IPS-NIHi7 (cell line): ENCODE results near the gene IL17RD.

Experiments
- DNase-seq: peaks from one replicate; pipeline ENCODE4 v3.0.0; 2012; ENCODE audit warnings: mixed read lengths; ENCODE audit errors: extremely low spot score

IL17RD gene

DNA sequence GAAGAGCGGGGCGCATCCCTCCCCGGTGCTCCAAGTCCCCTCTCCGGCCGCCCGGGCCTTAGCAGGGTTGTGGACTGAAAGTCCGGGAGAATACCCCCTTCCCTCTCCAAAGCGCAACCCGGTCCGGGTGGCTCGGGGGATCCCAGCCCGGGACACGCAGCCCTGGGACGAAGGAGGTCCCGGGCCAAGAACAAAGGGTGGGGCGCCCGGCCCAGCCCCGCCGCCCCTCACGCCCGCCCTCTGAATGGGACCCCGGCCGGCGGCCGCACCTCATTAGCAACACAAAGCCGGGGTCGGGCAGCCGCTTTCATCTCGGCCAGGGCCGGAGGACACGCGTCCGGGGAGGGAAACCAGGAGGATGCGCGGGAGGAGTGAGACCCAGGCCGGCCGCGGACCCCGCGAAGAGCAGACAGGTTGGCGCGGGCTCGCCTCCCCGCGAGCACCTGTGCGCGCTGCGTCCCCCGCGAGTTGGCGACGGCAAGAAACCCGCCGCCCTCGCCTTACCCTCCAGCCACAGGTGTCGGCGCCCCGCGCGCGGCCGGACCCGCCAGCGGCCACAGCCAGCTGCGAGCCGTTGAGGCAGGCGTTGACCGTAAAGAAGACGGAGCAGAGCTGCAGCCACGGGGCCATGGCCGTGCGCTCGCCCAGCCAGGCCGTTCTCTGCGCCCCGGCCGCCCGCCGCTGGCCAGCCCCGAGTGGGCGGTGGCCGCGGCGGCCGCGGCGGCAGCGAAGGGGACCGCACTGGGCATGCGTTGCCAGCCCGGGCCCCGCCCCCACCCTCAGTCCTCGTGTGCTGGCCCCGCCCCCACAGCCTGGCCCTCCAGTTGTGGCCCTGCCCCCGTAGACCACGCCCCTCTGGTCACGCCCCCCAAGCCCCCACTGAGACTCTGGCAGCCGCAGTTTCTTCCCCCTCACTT is at the start of gene IL17RD:
IL17RD (minus strand) TSS at position 697 of the 917 bp plus-strand sequence; CDS start at position 630, 67 bp downstream.
- peak; percentile 91 for DNase-seq

DNA sequence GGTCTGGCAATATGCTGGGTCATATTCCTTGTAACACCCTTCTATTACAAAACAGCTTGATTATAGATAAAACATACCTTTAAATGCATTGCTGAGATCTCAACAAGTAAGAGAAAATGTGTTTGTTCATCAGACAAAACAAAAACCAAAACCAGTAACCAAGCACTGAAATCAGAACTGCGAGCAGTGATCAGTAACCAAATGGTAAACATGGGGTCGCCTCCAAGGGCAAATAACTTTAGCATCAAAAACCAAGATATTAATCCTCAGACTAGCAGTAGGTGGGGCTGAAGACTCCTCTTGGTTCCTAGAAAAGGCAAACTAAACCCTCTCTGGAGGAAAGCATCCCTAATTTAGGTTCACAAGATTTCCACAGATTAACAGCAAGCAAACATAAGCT is 41.3 kb upstream of the IL17RD start:
- DNase-seq, result no peak

DNA sequence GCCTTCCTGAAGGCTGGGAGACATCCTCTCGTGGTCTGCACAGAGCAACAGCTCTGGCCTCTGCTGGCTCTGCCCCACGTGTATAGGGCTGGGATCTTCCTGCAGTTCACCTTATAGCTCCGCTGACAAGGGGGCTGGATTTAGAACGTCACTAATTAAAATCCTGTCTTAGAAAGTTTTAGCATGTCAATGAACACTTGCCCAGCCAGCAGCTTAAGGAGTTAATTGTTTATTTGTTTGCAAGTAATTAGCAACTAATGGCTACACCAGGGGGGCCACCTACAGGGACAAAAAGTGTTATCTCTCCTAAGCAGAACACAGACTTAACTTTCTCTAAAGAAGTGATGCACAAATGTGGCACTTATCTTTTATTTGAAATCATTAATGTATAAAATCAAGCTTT is 34.7 kb upstream of the IL17RD start, which contains the start of gene HESX1:
HESX1 (minus strand) TSS at position 84 of the 403 bp plus-strand sequence; CDS start at position 24, 60 bp downstream.
- DNase-seq, result peak; percentile 80

DNA sequence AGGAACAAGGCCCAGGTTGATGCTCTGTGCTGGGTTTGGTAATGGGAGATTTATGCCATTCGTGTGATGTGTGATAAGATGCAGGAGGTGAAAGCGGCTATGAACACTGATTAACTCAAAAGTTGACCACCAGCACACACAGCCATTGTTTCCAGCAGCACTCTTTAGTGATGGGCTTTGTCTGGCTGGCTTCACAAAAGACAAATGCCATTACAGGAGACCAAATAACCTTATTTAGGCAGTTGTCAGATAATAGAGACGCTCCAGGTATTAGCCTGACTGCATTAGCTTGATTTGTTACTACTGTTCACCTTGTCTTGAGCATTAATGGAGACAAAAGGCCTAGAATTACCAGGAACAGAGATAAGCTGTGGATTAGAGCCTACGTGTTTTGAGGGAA is 29.5 kb upstream of the IL17RD start:
- DNase-seq, result no peak

DNA sequence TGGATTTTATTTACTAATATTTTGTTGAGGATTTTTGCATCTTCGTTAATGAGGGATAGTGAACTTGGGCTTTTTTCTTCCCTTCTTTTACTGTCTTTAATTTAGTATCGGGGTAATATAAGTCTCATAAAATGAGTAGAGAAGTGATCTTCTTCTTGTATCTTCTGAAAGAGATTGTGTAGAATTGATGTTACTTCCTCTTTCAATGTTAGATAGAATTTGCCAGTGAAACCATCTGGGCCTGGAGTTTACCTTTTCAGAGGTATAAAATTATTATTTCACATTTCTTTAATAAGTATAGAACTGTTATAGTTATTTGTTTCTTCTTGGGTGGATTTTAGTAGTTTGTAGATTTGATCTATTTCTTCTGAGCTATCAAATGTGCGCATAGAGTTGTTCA is 26.9 kb upstream of the IL17RD start:
- DNase-seq, result no peak

DNA sequence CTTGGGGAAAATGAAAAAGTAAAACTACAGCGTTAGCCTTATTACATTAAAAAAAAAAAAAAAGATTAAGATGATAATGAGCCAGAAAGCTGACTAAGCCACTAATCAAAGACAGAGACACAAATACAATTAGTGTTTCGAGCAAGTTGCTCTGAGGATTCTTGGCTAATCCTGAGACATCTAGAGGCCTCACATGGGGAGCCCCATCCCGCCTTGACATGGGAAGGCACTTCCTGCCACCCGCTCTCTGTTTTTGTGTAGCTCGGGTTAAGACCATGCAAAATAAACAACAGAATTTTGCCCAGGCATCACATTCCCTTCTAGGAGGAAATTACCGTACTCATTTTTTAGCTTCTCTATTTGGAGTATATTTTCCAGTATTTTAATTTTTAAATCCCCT is 19.4 kb upstream of the IL17RD start:
- DNase-seq, result peak; percentile 34

DNA sequence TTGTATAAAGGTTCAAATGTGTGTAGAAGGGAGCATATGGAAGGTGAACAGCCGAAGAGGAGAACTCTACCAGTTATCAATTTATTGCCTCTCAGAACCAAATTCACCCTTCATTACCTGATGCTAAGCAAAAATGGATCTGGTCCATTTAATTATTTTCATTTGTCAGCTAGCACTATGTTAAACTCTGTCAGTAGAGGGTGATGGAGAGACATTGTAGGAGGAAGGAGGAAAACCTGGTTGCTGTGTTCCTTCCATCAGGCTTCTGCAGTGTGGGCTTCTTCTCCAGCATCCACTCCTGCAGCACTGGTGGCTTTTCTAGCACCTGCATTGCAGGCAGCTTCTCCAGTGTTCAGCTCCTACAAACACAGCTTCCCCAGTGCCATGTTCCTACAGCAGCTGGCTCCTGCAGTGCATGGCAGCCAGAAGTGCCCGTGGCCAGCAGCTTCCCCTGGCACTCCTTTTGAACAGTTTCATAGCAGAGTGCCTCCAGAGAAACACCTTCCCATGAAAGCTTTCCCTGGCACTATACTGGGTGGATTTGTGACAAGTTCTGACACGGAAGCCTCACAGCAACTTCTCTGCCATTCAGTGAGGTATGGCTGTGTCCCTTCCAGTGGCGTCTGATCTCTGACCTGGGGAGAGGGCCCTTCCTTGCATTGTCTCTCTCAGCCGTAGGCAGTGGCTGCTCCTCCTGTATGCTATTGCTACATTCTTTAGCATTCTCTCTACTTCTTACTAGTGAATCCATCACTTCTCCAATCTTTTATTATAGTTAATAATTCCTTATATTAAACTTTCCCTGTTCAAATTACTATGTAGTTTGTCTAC is 14.6 kb upstream of the IL17RD start:
- peak; percentile 48 for DNase-seq

DNA sequence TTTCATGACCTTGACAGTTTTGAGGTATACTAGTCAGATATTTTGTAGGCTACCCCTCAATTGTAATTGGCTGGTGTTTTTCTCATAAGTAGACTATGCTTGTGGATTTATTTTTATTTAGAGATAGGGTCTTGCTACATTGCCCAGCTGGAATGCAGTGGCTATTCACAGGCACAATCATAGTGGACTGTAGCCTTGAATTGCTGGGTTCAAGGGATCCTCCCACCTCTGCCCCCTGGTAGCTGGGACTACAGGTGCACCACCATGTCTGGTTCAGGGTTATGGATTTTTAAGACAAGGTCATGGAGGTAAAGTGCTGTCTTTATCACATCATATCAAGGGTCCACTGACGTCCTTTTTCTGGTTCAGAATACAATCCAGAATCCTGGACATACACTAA is 10.9 kb upstream of the IL17RD start:
- no peak for DNase-seq

DNA sequence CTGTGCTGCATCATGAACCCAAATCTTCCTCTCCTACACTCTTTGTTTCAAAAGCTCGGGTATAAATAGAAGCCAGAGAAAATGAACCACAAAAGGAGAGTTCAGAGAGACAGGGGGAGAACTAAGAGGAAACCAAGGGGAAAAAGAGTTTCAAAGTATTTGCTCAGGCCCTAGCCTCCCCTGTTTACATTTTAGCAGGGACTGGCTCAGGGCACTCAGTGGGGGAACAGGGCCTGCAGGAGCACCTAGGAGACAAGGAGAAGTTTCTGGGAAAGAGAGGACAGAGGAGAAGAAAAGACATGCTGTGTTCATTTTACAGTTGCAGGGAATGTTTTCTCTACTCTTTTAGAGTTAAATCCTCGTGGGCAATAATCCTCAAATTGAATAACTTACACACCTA is 8.5 kb upstream of the IL17RD start:
- no peak for DNase-seq

DNA sequence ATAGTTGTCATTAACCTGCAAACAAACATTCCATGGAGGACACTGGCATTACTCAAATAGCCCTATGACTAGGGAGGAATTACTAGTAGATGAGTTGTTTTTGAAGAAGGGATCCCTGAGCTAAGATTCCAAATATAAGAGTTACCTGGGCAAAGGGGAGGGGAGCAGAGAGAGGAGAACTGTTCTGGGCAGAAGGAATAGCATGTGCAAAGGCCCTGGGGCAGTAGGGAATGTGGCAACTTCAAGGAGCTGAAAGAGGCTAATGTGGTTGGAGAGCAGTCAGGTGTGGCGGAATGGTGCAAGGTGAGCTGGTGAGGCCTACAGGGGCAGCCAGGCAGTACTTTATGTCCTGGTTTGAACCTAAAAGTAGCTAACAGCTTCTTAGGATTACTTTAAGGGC is 5.8 kb upstream of the IL17RD start:
- DNase-seq, result no peak

DNA sequence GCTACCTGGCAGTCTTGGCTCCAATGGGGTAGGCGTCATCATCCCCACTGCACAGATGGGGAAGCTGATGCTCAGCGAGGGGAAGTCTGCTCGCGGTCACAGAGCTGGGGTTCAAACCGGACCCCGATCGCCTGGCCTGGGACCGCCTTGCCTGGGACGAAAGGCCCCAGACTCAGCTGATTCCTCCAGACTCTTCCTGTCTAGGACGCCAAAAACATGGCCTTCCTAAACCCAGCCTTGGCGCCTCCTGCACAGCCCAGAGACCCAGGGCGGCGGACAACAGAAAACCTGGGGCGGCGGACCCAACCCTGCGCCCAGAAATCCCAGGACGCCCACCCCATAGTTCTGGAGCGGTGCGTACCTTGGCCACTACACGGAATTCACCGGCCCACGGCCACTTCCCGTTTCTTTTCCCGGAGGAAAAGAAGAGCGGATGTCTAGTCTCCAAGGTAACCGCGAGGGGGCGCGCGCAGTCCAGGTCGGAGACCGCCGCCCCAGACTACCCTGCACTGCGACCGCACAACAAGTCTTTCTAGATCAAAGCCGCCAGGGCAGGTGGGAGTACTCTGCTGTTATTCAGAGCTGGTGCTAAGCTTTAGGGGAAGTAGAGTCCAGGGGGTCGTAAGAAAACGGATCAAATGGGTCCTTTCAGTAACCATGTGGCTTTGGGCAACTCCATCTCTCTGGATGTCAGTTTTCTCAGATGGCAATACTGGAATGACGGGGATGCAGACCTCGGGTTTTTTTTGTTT is 4.9 kb upstream of the IL17RD start:
- peak; percentile 82 for DNase-seq

DNA sequence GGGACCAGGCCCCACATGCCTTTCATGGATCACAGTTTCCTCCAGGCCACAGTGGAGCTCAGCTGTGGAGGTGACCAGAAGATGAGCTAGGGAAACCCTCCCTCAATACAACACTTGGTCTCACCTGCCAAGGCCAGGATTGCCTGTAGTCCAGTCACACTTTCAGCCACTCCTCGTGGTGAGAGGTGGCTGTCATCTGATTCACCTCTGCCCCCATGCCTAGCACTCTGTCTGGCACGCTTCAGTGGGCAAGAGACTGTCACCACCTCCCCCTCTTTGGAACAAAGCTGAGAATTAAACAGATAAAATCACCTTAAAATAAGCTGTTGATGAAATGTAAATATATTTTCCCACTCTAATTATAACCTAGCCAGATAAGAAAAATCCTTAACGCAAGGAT is 4.0 kb upstream of the IL17RD start:
- DNase-seq, result no peak

DNA sequence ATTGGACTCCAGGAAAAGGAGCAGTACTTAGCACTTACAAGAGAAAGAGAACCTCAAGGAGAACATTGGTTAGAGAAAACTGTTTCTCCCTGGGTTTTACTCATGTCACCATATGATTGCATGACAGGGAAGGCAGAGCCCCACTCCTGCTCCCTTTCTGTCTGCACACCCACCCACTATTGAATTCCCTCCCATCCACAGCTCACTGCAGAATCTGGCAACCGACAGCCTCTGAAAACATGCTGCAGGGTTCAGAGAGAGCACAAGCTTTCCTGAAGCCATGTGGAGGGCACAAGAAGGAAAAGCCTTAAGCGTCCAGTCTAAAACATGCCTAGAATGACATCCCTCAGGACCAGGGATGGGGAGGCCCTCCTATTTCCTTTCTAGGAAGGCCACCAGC is 3.0 kb upstream of the IL17RD start:
- no peak for DNase-seq

DNA sequence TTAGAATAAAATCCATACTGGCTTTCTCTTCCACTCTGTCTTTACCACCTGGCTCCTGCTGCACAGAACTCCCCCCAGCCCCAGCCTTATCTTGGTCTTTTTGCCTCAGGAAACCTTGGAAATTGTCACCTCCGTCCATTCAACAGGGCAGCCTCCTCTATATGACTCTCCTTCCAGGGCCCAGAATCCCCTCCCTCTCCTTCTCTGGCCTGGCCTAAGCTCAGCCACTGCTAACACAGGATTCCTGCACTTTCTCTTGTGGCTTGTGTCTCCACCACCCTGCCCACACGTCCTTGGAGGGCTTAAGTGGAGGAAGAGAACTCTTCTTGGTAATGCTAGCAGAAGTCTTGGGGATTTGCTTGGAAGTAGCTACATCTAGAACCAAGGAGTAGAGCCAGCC is 1.5 kb upstream of the IL17RD start:
- DNase-seq, result no peak

DNA sequence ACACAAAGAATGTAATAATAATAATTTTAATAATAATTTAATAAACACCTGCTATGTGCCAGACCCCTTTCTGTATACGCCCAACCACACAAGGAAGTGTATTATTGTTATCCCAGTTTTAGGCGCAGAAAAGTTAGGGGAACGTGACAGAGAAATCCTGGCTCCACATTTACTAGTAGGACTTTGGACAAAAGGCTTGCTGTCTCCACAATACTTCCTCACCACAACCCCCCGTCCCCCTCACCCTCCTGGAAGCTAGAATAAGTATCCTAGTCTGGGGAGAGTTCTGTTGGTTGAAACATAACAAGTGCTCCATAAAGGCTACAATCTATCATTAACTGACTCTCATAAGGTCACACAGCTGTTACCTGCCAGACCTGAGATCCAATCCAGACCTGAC is 488 bp upstream of the IL17RD start:
- DNase-seq, result no peak

DNA sequence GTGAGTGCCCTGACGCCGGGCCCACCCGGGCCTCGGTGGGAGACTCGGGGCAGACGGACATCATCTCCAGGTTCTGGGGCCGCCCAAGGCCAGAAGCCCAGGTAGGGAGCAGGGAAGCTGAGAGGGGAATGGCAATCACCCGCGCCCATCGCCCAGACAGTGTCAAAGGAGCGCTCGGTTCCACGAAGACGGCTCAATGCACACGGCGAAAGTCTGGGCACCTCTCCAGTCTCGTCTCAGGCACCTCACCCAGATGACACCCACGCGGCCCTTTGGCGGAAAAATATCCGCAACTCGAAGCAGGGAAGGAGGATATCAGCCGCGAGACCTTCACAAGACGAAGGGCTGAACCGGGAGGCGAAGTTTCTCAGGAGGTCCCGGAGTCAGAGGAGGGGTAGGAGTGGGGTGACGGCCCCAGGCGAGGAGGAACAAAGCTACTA is 916 bp downstream of the IL17RD start:
- no peak for DNase-seq

DNA sequence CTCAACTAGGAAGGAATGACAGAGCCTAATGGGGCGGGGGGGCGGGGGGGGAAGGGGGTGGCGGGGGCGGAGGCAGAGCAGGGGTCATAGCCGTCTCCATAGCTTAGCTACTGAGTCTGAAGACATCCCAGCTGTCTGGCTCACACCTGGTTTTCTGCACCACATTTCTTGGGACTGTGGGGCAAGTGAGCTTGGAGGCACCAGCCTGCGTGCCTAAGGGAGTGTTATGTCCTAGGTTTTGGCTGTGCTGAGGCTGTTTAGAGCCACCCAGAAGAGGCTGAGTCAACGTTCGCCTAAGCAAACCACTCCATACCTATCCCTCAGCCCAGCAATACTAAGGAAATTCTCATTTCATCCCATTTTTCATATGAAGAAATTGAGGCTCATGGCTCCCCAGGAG is 1.4 kb downstream of the IL17RD start:
- DNase-seq, result no peak

DNA sequence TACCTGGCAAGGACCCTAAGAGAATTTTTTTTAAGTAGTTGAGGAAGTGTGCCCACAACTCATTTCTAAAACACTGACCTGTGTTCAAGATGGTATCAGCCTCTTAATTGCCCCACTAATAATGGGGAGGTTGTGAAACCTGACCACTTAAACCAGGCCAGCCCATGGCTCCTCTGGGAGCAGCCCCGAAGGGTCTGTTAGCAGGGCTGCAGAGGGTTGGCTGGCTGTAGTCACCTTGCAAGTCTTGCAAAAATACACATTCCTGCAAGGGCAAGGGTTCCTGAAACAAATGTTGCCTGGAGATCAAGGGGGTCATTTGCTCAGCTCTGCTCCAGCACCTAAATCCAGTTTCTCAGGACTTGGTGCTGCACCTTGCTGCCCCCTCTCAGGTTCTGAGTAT is 3.2 kb downstream of the IL17RD start:
- DNase-seq, result no peak

DNA sequence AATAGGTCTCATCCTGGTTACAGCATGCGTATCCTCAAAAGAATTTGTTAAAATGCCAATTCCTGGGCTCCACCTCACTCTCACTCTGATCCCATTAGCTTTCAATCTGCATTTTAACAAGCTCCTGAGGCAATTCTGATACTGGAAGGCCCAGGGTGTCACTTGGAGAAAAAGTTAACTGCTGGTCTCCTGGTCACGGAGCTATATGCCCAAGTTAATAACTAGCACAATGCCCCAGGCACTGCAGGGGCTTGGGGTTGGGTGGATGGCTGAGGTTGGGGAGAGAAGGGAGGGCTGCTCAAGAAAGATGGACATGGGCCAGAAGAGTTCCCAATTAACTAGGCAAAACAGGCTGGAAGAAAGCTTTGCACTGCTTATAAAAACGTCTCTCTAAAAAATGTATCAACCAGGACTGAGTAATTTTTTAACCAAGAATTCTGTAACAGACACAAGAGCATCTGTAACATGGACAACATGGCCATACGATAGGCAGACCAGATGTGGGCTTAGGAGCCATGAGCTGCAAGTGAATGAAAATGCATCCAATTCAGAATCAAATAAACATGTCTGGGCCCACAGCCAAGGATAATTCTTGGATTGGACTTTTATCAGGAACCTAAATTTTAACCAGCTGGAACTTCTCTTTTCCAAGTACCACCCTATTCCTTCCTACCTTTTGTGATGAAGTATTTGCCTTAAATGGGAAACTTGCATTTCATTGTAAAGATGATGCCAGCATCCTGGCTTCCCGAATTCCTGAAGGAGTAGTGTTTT is 4.2 kb downstream of the IL17RD start:
- DNase-seq, result no peak

DNA sequence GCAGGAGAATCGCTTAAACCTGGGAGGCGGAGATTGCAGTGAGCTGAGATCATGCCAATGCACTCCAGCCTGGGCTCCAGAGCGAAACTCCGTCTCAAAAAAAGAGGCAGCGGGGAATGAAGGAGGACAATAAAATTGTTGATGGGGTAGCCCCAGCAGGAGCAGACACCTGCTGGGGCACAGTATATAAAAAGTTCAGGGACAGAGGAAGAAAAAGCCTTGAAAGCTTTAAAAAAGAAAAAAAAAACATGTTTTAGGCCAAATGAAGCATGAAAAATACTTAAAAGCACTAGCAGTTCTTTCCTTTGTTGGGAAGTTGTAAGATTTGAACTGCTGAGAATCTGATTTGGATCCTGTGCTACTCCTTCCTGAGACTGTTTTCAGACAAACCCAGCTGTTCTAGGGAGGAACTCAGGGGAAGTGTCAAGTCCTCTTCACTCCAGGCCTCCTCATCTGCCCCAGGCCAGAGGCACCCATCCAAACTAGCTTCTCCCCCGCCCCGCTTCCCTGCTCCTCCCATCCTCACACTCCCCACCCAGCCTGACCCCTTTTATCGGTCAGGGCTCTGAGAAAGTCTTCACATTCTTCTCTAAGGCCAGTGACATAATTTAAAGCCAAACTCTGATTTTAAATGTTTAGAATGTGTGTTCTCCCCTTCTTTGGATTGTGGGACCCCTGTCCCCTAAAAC is 4.9 kb downstream of the IL17RD start:
- no peak for DNase-seq
